Fibroblast of the aortic adventitia (primary cell): ENCODE measurements around the gene TRMT61A. TPM values are rescaled to one million over a fixed set of nuclear protein-coding genes. Genes with fewer than 3 reads are reported as not detected.

Source experiments
- DNase-seq: peaks from one replicate; pipeline ENCODE4 v3.0.0-alpha.2; 2010; ENCODE audit warnings: low read depth
- H3K4me3 ChIP-seq: 2 replicates; pipeline ENCODE4 v1.5.1; 2011; ENCODE audit warnings: low read depth, mild to moderate bottlenecking, control low read depth, low read length, moderate library complexity
- CTCF ChIP-seq: IDR thresholded peaks from 2 replicates; pipeline ENCODE4 v1.5.1; 2011; ENCODE audit warnings: mild to moderate bottlenecking, low read length, control low read depth, inconsistent platforms; ENCODE audit not compliant: insufficient read depth
- total RNA-seq: library from RNA; depleted of rRNA; stranded (reverse); fragments of >200 nt; gene quantifications from 2 replicates; pipeline ENCODE4 v1.2.3, GENCODE V29; 2012; ENCODE audit warnings: low replicate concordance

TRMT61A gene
- 4.7 and 9.2 TPM in 2 replicates for total RNA-seq

- DNase-seq: peak; percentile 94
- TF ChIP-seq CTCF: no peak
Measured at GRCh38 chr14:103528587-103529382, at the start of gene TRMT61A. TRMT61A (plus strand) TSS chr14:103529196; CDS start chr14:103529979, 783 bp downstream.

GRCh38 chr14:103480595-103480994 is 48.4 kb upstream of the TRMT61A start:
- no peak for DNase-seq
- no peak for TF ChIP-seq CTCF
- no peak overlapping the region for H3K4me3 ChIP-seq

More at GRCh38 chr14:103528587-103529382, at the start of gene TRMT61A:
- H3K4me3 ChIP-seq: peak within 1 kb of the TSS; percentile 96

GRCh38 chr14:103483600-103483999 is 45.4 kb upstream of the TRMT61A start:
- no peak for TF ChIP-seq CTCF

GRCh38 chr14:103485504-103485903 is 43.5 kb upstream of the TRMT61A start:
- TF ChIP-seq CTCF: no peak
- DNase-seq: no peak
- no peak overlapping the region for H3K4me3 ChIP-seq

More at GRCh38 chr14:103483600-103483999, 45.4 kb upstream of the TRMT61A start:
- DNase-seq: peak; percentile 88
- H3K4me3 ChIP-seq: no peak overlapping the region

- no peak for DNase-seq
- no peak for TF ChIP-seq CTCF
- no peak overlapping the region for H3K4me3 ChIP-seq
Measured at GRCh38 chr14:103488071-103488470, 40.9 kb upstream of the TRMT61A start.

DNA sequence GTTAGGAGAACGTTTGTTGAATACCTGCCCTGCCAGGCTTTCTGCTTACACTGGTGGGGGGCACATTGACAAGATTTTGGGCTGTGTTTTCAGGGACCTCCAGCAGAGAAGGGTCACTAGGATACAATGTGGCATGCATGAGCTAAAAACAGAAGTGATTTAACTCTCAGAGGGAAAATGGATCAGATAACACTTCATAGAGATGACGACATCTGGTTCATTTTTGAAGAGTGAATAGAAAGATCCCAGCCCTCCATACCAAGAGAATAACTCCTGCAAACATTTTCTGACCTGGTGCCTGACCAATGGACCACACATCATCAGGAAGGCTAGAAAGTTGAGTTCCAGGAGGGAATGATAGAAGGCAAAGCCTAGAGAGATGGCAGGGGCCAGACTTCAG is 40.0 kb upstream of the TRMT61A start:
- H3K4me3 ChIP-seq: no peak overlapping the region
- peak; percentile 47 for DNase-seq
- TF ChIP-seq CTCF: no peak
